Bronchial epithelial cell (primary cell): ENCODE results near the gene ILDR1. TPM values are rescaled to one million over a fixed set of nuclear protein-coding genes. Genes with fewer than 3 reads are reported as not detected.

Experiments used
- DNase-seq: peaks from one replicate; pipeline ENCODE4 v3.0.0-alpha.2; 2010; ENCODE audit warnings: low read depth
- FAIRE-seq: peaks from 2 replicates; lab custom pipeline; 2011; peaks lifted over from hg19 to GRCh38; lab: Jason Lieb, UNC
- H3K27me3 ChIP-seq: 2 replicates; pipeline ENCODE4 v1.5.1; 2011; ENCODE audit warnings: low read length; ENCODE audit not compliant: control insufficient read depth, insufficient read depth
- H3K36me3 ChIP-seq: 2 replicates; pipeline ENCODE4 v1.5.1; 2011; ENCODE audit warnings: low read length; ENCODE audit not compliant: control insufficient read depth, insufficient read depth
- H3K4me3 ChIP-seq: 2 replicates; pipeline ENCODE4 v1.5.1; 2011; ENCODE audit warnings: mild to moderate bottlenecking, low read depth, low read length, control low read depth
- total RNA-seq: library from RNA; depleted of rRNA; stranded (reverse); fragments of >200 nt; gene quantifications from 2 replicates; pipeline ENCODE4 v1.2.1, GENCODE V29; 2014
- TF ChIP-seq, protein P1 (sequence below): IDR thresholded peaks from 2 replicates; pipeline ENCODE4 v1.5.1; 2011; ENCODE audit warnings: mild to moderate bottlenecking, moderate library complexity, low read length, control low read depth, inconsistent platforms; ENCODE audit not compliant: insufficient read depth, severe bottlenecking

The ILDR1 gene
- total RNA-seq, 1 donor from 2014 or later = 1.6 TPM

DNA sequence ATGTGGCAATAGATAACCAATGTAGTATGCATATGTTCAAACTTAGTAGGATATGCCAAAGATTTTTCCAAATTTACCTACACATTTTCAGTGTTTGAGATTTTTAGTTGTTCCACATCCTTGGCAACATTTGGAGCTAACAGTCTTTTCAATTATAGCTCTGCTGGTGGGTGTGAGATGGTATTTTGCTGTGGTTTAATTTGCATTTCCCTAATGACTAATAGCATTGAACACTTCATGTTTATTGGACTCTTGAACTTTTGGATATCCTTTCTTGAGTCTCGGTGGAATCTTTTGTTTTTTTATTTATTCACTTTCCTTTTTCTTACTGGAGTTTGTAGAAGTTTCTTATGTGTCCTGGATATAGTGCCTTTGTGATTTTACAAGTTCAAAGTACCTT lies 11.0 kb upstream of the ILDR1 start:
- no peak for DNase-seq
- TF ChIP-seq, protein P1, sequence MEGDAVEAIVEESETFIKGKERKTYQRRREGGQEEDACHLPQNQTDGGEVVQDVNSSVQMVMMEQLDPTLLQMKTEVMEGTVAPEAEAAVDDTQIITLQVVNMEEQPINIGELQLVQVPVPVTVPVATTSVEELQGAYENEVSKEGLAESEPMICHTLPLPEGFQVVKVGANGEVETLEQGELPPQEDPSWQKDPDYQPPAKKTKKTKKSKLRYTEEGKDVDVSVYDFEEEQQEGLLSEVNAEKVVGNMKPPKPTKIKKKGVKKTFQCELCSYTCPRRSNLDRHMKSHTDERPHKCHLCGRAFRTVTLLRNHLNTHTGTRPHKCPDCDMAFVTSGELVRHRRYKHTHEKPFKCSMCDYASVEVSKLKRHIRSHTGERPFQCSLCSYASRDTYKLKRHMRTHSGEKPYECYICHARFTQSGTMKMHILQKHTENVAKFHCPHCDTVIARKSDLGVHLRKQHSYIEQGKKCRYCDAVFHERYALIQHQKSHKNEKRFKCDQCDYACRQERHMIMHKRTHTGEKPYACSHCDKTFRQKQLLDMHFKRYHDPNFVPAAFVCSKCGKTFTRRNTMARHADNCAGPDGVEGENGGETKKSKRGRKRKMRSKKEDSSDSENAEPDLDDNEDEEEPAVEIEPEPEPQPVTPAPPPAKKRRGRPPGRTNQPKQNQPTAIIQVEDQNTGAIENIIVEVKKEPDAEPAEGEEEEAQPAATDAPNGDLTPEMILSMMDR = no peak
- Histone ChIP-seq H3K4me3 (no peak overlapping the region), H3K36me3 (no peaks in the 10 kb centered on the region), H3K27me3 (no peaks in the 10 kb centered on the region)
- FAIRE-seq = no peak

DNA sequence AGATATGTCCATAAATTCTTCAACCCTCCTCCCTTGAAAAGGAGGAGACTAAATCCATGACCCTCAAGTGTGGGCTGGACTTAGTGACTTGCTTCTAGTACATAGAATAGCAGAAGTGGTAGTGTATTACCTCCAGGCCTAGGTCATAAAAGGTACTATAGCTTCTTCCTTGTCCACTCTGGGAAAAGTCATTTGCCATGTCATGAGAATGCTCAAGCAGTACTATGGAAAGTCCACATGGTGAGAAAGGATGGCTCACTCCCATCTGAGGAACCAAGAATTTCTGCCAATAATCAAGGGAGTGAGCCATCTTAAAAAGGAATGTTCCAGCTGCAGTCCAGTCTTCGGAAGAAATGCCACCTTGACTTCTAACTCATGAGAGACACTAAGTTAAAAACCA lies 10.5 kb upstream of the ILDR1 start:
- Histone ChIP-seq H3K27me3 (no peaks in the 10 kb centered on the region), H3K36me3 (no peaks in the 10 kb centered on the region), H3K4me3 (no peak overlapping the region)
- TF ChIP-seq, protein P1 = no peak
- DNase-seq = no peak
- FAIRE-seq = no peak

DNA sequence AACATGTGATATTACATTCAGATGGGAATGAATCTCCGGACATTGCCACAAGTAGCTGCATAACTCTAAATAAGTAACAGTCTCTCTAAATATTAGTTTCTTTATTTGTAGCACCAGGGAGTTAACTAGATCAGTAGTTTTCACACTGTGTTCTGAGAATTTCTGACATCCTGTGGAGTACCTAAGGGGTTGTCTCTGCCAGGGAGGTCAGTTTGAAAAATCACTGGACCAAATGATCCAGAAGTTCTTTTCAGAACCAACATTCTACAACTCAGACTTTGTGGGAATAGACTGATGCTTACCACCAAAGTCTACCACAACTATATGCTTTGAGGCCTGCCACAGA lies 9.0 kb upstream of the ILDR1 start:
- H3K27me3 ChIP-seq = no peaks in the 10 kb centered on the region
- DNase-seq = no peak
- no peak overlapping the region for H3K4me3 ChIP-seq
- no peaks in the 10 kb centered on the region for H3K36me3 ChIP-seq
- TF ChIP-seq, protein P1 = no peak
- FAIRE-seq = no peak

DNA sequence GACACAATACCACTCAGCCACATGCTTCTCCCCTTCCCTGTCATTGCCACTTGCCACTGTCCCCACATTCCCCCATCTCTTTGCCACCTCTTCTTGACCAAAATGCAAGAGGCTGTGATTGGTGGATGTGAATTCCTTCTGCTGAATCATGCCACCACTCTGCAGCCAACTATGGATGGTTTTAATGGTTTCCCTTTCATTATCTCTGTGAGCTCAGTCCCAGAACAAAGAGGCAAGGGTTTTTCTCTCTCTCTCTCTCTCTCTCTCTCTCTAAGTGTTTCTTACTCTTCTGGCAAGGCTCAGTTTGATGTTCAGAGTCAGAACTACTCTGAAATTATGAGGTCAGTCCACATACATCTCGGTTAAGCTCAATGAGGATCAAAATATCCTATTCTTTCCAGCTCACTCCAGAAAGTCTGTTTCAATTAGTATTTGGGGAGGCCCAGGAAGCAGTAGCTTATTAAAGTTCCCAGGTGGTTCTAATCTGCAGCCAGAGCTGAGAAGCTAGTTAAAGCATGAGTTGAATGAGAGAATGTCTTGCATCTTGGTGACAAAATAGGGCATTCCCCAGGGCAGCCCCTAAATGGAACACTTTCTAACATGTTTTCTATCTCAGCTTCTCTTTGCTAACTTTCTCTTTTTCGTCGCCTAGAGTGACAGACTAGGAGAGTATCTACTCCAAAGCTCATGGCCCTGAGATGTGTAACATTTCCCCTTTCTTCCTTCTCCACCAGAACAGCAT lies 8.5 kb upstream of the ILDR1 start:
- H3K36me3 ChIP-seq = no peaks in the 10 kb centered on the region
- H3K27me3 ChIP-seq = no peaks in the 10 kb centered on the region
- TF ChIP-seq, protein P1 = no peak
- H3K4me3 ChIP-seq = no peak overlapping the region
- FAIRE-seq (no peak), DNase-seq (no peak)

DNA sequence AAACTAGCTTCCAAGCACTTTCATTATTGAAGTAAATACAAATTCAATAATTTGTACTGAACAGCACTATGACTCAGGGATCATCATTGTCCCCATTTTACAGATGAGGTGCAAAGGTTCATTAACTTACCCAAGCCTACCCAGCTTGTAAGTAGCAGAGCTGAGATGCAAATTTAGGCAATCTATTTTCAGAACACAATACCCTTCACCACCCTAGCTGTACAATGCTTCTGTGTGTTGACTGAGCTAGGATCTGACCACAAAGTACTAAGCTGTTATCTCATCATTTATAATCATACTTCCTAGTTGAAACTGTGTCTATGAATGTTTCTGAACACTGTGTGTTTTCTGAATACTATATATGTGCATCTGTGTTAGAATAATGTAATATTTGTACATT lies 3.2 kb upstream of the ILDR1 start:
- DNase-seq (no peak), FAIRE-seq (no peak)
- TF ChIP-seq, protein P1 = no peak
- Histone ChIP-seq H3K27me3 (no peaks in the 10 kb centered on the region), H3K4me3 (no peak overlapping the region), H3K36me3 (no peaks in the 10 kb centered on the region)

DNA sequence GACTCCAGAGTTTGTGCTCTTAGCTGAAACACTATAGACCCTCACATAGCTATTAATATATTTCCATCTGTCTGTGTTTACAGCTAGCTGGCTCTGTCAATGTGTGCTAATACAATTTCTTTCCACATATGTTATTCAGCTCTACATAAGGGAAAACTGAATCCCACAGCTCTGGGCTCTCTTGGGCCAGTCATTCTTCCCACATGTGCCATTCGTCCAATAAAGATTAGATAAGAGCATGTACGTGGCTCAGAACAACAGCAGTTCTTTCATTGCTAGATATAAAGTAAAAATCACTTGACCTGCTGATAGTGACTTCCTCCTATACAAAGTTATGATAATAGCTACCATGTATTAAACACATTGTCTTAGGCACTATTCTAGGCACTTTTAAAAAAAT lies 2.8 kb upstream of the ILDR1 start:
- Histone ChIP-seq H3K27me3 (peaks cover under 1% of the 10 kb centered on the region), H3K36me3 (no peaks in the 10 kb centered on the region), H3K4me3 (no peak overlapping the region)
- FAIRE-seq = no peak
- TF ChIP-seq, protein P1 = no peak
- no peak for DNase-seq
